Loucy (cell line): ENCODE data around the gene SESN3.

Experiments used
- H2AFZ ChIP-seq: fragments of 200-600 bp; sonication (generic); 2 replicates; pipeline ENCODE4 v1.6.0; 2016; ENCODE audit warnings: antibody characterized with exemption, mild to moderate bottlenecking, low read length, moderate library complexity
- H3F3A ChIP-seq: fragments of 200-600 bp; 2 replicates; pipeline ENCODE4 v1.6.0; 2016; ENCODE audit warnings: antibody characterized with exemption, low read depth, mild to moderate bottlenecking
- H3K27me3 ChIP-seq: fragments of 200-600 bp; sonication (generic); 2 replicates; pipeline ENCODE4 v1.6.1; 2014; ENCODE audit warnings: low read length, mild to moderate bottlenecking; ENCODE audit not compliant: insufficient read depth, poor library complexity, severe bottlenecking
- H3K36me3 ChIP-seq: fragments of 200-600 bp; sonication (generic); 2 replicates; pipeline ENCODE4 v1.6.1; 2016; ENCODE audit warnings: low read length; ENCODE audit not compliant: insufficient read depth
- H3K4me1 ChIP-seq: fragments of 200-600 bp; sonication (generic); 2 replicates; pipeline ENCODE4 v1.5.1; 2014; ENCODE audit warnings: low read length, mild to moderate bottlenecking; ENCODE audit not compliant: insufficient read depth, poor library complexity, severe bottlenecking
- H3K4me2 ChIP-seq: fragments of 200-600 bp; sonication (generic); 2 replicates; pipeline ENCODE4 v1.6.0; 2014; ENCODE audit warnings: antibody characterized with exemption, low read length, low read depth, mild to moderate bottlenecking; ENCODE audit not compliant: poor library complexity, severe bottlenecking
- H3K4me3 ChIP-seq: fragments of 200-600 bp; sonication (generic); 2 replicates; pipeline ENCODE4 v1.5.1; 2014; ENCODE audit warnings: low read length, mild to moderate bottlenecking, mixed read lengths; ENCODE audit not compliant: poor library complexity, severe bottlenecking
- H3K79me2 ChIP-seq: fragments of 200-600 bp; sonication (generic); 2 replicates; pipeline ENCODE4 v1.6.1; 2014; ENCODE audit warnings: low read length; ENCODE audit not compliant: insufficient read depth
- H3K9ac ChIP-seq: fragments of 200-600 bp; sonication (generic); 2 replicates; pipeline ENCODE4 v1.6.0; 2014; ENCODE audit warnings: mild to moderate bottlenecking, low read depth, low read length, moderate library complexity; ENCODE audit not compliant: poor library complexity, severe bottlenecking
- H3K9me2 ChIP-seq: fragments of 200-600 bp; sonication (generic); replicated peaks from 2 replicates; pipeline ENCODE4 v1.6.1; 2016; ENCODE audit warnings: low read depth, low read length, mixed read lengths
- H3K9me3 ChIP-seq: fragments of 200-600 bp; sonication (generic); 2 replicates; pipeline ENCODE4 v1.6.1; 2014; ENCODE audit warnings: mild to moderate bottlenecking, antibody characterized with exemption, low read length, low read depth; ENCODE audit not compliant: insufficient read depth
- H4K20me1 ChIP-seq: fragments of 200-600 bp; sonication (generic); 2 replicates; pipeline ENCODE4 v1.6.0; 2014; ENCODE audit warnings: antibody characterized with exemption, low read length, mild to moderate bottlenecking; ENCODE audit not compliant: insufficient read depth, poor library complexity, severe bottlenecking
- EZH2phosphoT487 ChIP-seq: fragments of 200-600 bp; IDR thresholded peaks from 2 replicates; pipeline ENCODE4 v1.6.1; 2018; ENCODE audit warnings: antibody characterized with exemption, mild to moderate bottlenecking, moderate library complexity, borderline replicate concordance
- TF ChIP-seq, protein P1 (sequence below): fragments of 200-600 bp; sonication (generic); conservative IDR thresholded peaks from 2 replicates; pipeline ENCODE4 v1.5.1; 2014; ENCODE audit warnings: mild to moderate bottlenecking, antibody characterized with exemption, low read length

The SESN3 gene

DNA sequence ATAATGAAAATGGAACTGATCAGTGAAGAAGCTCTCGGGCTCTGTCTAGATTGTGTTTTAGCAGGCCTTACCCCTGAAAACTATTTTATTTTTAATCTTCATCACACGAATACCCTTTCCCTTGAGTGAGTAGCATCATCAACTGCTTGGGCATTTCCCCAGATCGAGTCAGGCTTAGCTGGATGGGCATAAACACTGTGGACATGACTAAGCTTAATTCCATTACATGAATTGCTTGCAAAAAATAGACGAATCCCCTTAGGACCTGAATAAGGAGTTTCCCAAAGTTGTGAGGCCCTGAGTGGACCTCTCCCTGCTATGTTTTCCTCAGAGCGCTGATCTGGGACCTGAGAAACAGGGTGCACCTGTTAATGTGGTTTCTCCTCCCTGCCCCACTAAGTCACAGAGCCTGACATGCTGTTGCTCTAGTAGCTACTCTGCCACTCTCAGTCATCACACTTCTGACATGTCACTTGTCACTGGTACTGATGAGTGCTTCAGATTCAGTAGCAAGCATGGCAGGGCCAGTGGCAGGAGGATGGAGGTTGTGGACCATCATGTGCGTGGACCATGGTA is 87.8 kb downstream of the SESN3 start:
- Histone ChIP-seq H3K9me3 (no peaks in the 10 kb centered on the region), H3K36me3 (no peaks in the 10 kb centered on the region), H3K27me3 (no peaks in the 10 kb centered on the region)

DNA sequence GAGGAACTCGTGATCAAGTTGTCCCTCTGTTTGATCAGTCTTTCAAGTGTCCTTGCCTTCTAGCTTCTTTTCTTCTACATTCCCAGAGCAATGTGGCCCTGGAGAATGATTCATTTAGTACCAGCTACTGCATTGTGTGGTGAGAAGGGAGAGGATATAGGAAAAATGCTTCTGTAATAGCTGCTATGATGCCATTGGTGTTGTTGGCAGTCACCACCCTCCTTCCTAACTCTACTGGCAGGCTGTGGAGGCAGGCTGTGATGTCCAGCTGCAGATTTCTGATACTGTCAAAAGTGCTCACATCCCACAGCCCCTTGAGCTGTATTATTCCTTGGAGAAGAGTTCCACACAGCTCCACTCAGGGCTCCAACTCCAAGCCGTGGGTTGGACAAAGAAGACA is 88.6 kb downstream of the SESN3 start:
- Histone ChIP-seq H3K4me3 (no peak overlapping the region), H2AFZ (no peak overlapping the region), H4K20me1 (no peaks in the 10 kb centered on the region), H3K4me2 (no peak overlapping the region), H3K9ac (no peak overlapping the region), H3K4me1 (peaks cover 34% of the 10 kb centered on the region), H3K27me3 (no peaks in the 10 kb centered on the region), H3K9me3 (no peaks in the 10 kb centered on the region), H3K9me2 (no peaks in the 10 kb centered on the region), H3K36me3 (no peaks in the 10 kb centered on the region), H3F3A (peaks cover 6% of the 10 kb centered on the region; the same call in 1 of the 2 replicates), H3K79me2 (no peaks in the 10 kb centered on the region)
- TF ChIP-seq, protein P1, sequence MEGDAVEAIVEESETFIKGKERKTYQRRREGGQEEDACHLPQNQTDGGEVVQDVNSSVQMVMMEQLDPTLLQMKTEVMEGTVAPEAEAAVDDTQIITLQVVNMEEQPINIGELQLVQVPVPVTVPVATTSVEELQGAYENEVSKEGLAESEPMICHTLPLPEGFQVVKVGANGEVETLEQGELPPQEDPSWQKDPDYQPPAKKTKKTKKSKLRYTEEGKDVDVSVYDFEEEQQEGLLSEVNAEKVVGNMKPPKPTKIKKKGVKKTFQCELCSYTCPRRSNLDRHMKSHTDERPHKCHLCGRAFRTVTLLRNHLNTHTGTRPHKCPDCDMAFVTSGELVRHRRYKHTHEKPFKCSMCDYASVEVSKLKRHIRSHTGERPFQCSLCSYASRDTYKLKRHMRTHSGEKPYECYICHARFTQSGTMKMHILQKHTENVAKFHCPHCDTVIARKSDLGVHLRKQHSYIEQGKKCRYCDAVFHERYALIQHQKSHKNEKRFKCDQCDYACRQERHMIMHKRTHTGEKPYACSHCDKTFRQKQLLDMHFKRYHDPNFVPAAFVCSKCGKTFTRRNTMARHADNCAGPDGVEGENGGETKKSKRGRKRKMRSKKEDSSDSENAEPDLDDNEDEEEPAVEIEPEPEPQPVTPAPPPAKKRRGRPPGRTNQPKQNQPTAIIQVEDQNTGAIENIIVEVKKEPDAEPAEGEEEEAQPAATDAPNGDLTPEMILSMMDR = no peak
- no peak for TF ChIP-seq EZH2phosphoT487

More for the DNA sequence above, 87.8 kb downstream of the SESN3 start:
- Histone ChIP-seq H3K79me2 (no peaks in the 10 kb centered on the region), H3K4me3 (no peak overlapping the region), H3K4me1 (peaks cover 34% of the 10 kb centered on the region), H3K4me2 (no peak overlapping the region), H3K9me2 (no peaks in the 10 kb centered on the region), H3K9ac (no peak overlapping the region), H3F3A (peaks cover 12% of the 10 kb centered on the region; the same call in 1 of the 2 replicates), H2AFZ (no peak overlapping the region), H4K20me1 (no peaks in the 10 kb centered on the region)
- TF ChIP-seq EZH2phosphoT487 = no peak

DNA sequence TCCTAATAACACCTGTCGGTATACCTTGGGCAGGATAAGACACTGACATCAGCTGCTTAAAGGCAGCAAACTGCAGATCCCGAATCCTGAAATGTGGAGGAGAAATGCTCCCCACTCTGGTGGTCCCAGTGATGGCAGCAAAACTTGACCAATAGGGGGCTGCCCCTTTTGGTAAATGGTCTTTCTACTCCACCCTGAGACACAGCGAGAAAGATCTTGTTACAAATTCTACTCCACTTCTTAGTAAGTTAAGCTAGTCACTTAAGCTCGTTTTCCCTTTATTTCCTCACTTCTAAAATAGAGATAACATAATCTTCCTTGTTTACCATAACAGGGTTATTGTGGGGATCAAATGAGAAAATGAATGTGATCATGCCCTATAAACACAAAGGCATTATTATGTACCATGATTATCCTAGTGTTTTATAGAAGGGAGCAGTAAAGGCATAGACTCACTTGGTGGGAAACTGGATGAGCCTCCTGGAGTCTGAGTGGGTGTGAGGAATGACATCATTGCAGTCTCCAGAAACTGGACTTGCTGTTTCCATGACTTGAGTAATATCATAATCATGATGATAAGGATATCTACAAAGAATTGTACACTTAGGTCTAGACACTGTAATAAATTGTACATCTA is 90.5 kb downstream of the SESN3 start:
- Histone ChIP-seq H3K36me3 (no peaks in the 10 kb centered on the region), H3K4me1 (peaks cover 25% of the 10 kb centered on the region), H3F3A (no peaks in the 10 kb centered on the region), H4K20me1 (no peaks in the 10 kb centered on the region), H2AFZ (no peak overlapping the region), H3K9me3 (no peaks in the 10 kb centered on the region), H3K9ac (no peak overlapping the region), H3K4me3 (no peak overlapping the region), H3K4me2 (no peak overlapping the region), H3K9me2 (no peaks in the 10 kb centered on the region), H3K79me2 (no peaks in the 10 kb centered on the region), H3K27me3 (no peaks in the 10 kb centered on the region)
- TF ChIP-seq EZH2phosphoT487 = no peak
- TF ChIP-seq, protein P1 = no peak

DNA sequence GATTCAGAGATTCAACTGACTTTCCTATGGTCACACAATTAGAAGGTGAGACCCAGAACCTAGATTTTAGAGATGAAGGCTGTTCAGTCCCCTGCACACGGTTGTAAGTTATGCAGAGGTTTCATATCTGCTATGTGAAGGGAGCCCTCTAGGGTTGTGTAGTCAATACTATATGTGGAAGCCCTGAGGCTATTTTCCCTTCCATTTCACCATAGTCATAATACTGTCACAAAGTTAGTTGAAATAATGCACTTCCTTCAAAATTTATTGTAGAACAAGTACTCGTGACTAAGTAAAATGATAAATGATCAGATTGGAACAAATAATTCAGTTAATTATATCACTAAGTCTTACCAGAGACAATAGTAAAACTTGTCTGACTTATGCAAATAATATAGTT is 92.6 kb downstream of the SESN3 start:
- Histone ChIP-seq H3K9me3 (no peaks in the 10 kb centered on the region), H3K9ac (no peak overlapping the region), H3K4me2 (peak overlapping the region; percentile 26), H3K9me2 (no peaks in the 10 kb centered on the region), H3K79me2 (no peaks in the 10 kb centered on the region), H3F3A (no peaks in the 10 kb centered on the region), H3K4me3 (no peak overlapping the region), H3K36me3 (peaks cover 3% of the 10 kb centered on the region; the same call in 1 of the 2 replicates), H2AFZ (no peak overlapping the region), H3K27me3 (no peaks in the 10 kb centered on the region), H3K4me1 (peaks cover 13% of the 10 kb centered on the region), H4K20me1 (no peaks in the 10 kb centered on the region)
- no peak for TF ChIP-seq EZH2phosphoT487
- TF ChIP-seq, protein P1 = peak; percentile 70
